Tibial artery (tissue), 4 donors: ENCODE measurements around the gene PTPN14.
A peak's percentile ranks its signal among the peaks of the same experiment; 100 is the strongest.

Source experiments
- DNase-seq, 2 donors: peaks; one replicate each; pipeline ENCODE4 v3.0.0-alpha.2; 2019
- H3K27ac ChIP-seq, 2 donors: fragments of 200-600 bp; sonication (generic) in 1 of 2; 1 replicate in 1 of 2; 2 replicates in 1 of 2; pipeline ENCODE4 v1.5.1; 2018 to 2019; ENCODE audit warnings: mild to moderate bottlenecking in 1 of 2
- H3K27me3 ChIP-seq, 2 donors: fragments of 200-600 bp; sonication (generic) in 1 of 2; one replicate each; pipeline versions ENCODE4 v1.5.1 to v1.6.0; 2016 to 2019
- H3K36me3 ChIP-seq, 3 donors: fragments of 200-600 bp; sonication (generic) in 2 of 3; one replicate each; pipeline ENCODE4 v1.5.1; 2016 to 2019; ENCODE audit warnings: mild to moderate bottlenecking in 2 of 3
- H3K4me1 ChIP-seq, 4 donors: fragments of 200-600 bp; sonication (generic) in 2 of 4; 1 replicate in 3 of 4; 2 replicates in 1 of 4; pipeline ENCODE4 v1.5.1; 2016 to 2019
- H3K4me3 ChIP-seq, 2 donors: fragments of 200-600 bp; sonication (generic) in 1 of 2; 1 replicate in 1 of 2; 2 replicates in 1 of 2; pipeline ENCODE4 v1.5.1; 2018 to 2019; ENCODE audit warnings: mild to moderate bottlenecking in 2 of 2
- H3K9me3 ChIP-seq, 3 donors: fragments of 200-600 bp; sonication (generic) in 1 of 3; one replicate each; pipeline ENCODE4 v1.5.1; 2016 to 2019
- CTCF ChIP-seq, 2 experiments: fragments of 200-600 bp in 1 of 2; fragments of 450-650 bp in 1 of 2; IDR thresholded peaks; one replicate each; pipeline ENCODE4 v1.5.1; 2017 to 2019; ENCODE audit warnings: antibody characterized with exemption in 2 of 2, mild to moderate bottlenecking in 1 of 2, moderate library complexity in 1 of 2
- intact Hi-C: fragments of 100-400 bp; cut with DNase I; formaldehyde crosslinking; loops from one replicate; pipeline ENCODE4 v1.15.0; 2023; ENCODE audit warnings: low total_unique reads

The PTPN14 gene

DNA sequence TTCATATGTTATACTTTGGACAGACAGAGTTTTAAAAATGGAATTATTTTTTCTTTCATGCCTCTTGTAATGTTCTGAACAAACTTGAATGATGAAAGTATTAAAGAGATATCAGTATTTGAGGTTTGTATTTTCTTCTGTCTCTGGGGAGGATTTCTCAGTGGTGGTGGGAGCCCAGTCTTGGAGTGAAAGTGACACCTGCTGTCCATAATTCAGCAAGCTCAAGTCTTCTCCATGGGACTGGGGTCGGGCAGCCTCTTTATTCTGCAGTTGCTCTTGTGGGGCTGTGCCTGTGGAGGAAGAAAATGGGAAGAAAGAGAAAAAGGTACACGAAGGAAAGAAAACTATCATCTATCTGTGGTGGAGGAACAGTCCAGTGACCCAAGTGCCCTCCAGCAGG is 214.4 kb downstream of the PTPN14 start:
- Histone ChIP-seq H3K36me3 (peaks cover 0 to 9% (median 4%) of the 10 kb centered on the region in 3 donors), H3K4me1 (peaks cover 0 to 19% (median 14%) of the 10 kb centered on the region in 4 donors), H3K27ac (no peak overlapping the region), H3K4me3 (no peak overlapping the region), H3K27me3 (no peaks in the 10 kb centered on the region), H3K9me3 (no peaks in the 10 kb centered on the region)
- intact Hi-C loops: no loop called here
- TF ChIP-seq CTCF (IDR thresholded peaks at IDR 0.05): no peak
- DNase-seq: no peak

GRCh38 chr1:214335567-214335966 is 215.8 kb downstream of the PTPN14 start:
- no peak overlapping the region for H3K4me3 ChIP-seq
- no peak for DNase-seq
- intact Hi-C loops: no loop called here

DNA sequence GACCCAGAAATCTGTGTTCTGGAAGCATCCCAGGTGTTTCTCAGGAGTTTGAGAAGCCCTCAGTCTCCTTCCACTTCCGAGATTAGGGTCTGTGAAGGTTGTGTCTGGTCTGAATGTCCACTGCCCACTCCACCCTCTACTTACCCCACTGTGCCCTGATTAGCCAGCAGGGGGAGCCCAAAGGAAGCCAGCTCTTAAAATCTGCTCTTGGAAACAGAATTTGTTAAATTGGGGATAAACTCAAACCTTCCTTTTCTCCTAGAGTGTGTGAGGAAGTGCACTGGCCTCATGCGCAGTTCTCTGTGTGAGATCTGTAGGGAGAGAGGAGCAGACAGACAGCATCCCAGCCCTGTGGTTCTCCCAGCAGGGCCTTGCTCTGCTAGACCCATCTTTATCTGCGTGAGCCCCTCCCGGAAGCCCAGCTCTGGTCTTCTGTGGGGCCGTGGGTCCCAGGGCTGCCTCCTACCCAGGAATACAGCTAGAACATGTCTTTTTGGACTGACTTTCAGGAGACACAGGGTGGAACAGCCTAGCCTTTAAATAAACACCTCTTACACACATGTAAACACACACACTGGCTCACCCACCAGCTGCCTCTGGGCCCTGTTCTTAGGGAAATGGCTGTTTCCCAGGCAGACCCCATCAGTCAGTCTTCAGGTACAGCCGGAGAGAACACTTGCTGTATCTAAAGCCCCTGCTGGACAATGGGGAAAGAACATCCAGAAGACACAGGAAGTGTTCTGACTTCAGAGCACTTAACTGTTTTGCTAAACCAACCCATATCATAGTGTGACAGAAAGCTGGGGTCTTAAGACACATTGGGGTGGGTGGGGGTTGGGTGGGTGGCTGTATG is 218.2 kb downstream of the PTPN14 start:
- Histone ChIP-seq H3K27me3 (no peaks in the 10 kb centered on the region), H3K36me3 (peaks cover 0 to 24% (median 9%) of the 10 kb centered on the region in 3 donors), H3K9me3 (no peaks in the 10 kb centered on the region), H3K4me1 (peaks cover 0 to 16% (median 12%) of the 10 kb centered on the region in 4 donors), H3K4me3 (no peak overlapping the region), H3K27ac (peak overlapping the region in 1 of 2 donors; percentile 38)
- TF ChIP-seq CTCF (IDR thresholded peaks at IDR 0.05): peak; percentile 78 to 87
- DNase-seq: peak in 1 of 2 donors; percentile 61
- intact Hi-C loops: loop anchor here (5.0 kb wide), 1 partner anchor 254 kb away; no protein-coding TSS in a partner anchor

More at GRCh38 chr1:214335567-214335966, 215.8 kb downstream of the PTPN14 start:
- no peak for TF ChIP-seq CTCF (IDR thresholded peaks at IDR 0.05)
- Histone ChIP-seq H3K27ac (no peak overlapping the region), H3K4me1 (peaks cover 0 to 19% (median 14%) of the 10 kb centered on the region in 4 donors), H3K36me3 (peaks cover 0 to 9% (median 4%) of the 10 kb centered on the region in 3 donors), H3K27me3 (no peaks in the 10 kb centered on the region), H3K9me3 (no peaks in the 10 kb centered on the region)

- intact Hi-C loops: loop anchor here (5.0 kb wide), 1 partner anchor 255 kb away; no protein-coding TSS in a partner anchor
- DNase-seq: no peak
- peaks cover 0 to 6% (median 2%) of the 10 kb centered on the region in 4 donors for H3K4me1 ChIP-seq
- no peak overlapping the region for H3K27ac ChIP-seq
- no peaks in the 10 kb centered on the region for H3K27me3 ChIP-seq
- H3K9me3 ChIP-seq: no peaks in the 10 kb centered on the region
- H3K4me3 ChIP-seq: no peak overlapping the region
- H3K36me3 ChIP-seq: peaks cover 0 to 24% (median 9%) of the 10 kb centered on the region in 3 donors
- TF ChIP-seq CTCF (IDR thresholded peaks at IDR 0.05): peak; percentile 56 to 72
These were observed 219.5 kb downstream of the PTPN14 start for GRCh38 chr1:214331827-214332423.

DNA sequence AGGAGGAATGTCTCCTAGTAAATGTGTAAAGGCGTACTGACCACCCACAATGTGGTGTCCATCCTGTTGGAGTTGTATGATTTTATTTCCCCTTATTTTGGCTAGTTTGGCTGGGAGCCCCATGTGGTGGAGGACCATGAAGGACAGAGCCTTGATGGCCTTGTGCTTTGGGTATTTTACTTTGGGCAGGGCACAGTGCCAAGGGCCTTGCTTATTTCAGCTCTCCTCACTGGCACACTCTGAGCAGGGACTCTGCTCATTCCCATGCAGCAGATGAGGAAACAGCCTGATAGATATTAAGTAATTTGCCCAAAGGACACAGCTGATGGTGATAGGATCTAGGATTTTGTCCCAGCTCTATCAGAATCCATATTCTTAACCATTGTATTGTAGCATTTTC is 220.2 kb downstream of the PTPN14 start:
- no peak for DNase-seq
- H3K36me3 ChIP-seq: peaks cover 0 to 31% (median 15%) of the 10 kb centered on the region in 3 donors
- H3K4me3 ChIP-seq: no peak overlapping the region
- H3K27ac ChIP-seq: no peak overlapping the region
- peaks cover 0 to 6% (median 2%) of the 10 kb centered on the region in 4 donors for H3K4me1 ChIP-seq
- H3K9me3 ChIP-seq: no peaks in the 10 kb centered on the region
- H3K27me3 ChIP-seq: no peaks in the 10 kb centered on the region
- intact Hi-C loops: loop anchor here (5.0 kb wide), 1 partner anchor 256 kb away; no protein-coding TSS in a partner anchor
- TF ChIP-seq CTCF (IDR thresholded peaks at IDR 0.05): no peak
